ENCODE data around the gene HIF1A. TPM values are rescaled to one million over a fixed set of nuclear protein-coding genes. Genes with fewer than 3 reads are reported as not detected.

Gene HIF1A
- total and polyA plus RNA-seq, 2 donors from 2014 or later: 57.8 to 358 TPM

DNA sequence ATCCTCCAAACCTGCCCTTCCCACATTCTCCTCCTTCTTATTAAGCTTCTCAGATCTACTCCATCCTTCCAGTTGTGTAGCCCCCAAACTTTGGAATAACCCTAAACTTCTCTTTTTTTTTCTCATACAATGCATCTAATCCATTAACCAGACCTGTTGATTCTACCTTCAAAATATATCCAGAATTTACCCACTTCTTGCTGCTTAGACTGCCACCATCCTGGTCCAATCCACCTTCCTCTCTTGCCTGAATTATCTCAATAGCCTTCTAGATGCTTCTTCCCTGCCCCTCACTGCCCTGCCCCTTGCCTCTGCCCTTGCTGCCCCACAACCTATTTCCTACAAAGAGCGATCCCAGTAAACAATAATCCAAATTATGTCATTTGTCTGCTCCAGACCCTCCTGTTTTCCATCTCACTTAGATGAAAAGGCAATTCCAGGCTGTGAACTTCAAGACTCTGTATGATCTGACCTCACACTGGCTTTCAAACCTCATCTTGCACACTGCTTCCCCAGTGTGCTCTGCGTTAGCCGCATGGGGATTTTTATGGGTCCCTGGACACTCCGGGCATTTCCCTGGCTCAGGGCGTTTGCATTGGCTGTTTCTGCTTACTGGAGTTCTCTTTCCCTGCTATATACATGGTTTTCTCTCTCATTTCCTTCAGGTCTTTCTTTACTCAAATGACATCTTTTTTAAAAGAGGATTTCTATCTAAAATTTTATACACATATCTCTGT lies 42.6 kb upstream of the HIF1A start:
- Histone ChIP-seq H3K27ac (ENCODE audit: low read depth in 2 of 2, low read length in 2 of 2) (no peak overlapping the region), H3K27me3 (ENCODE audit: control insufficient read depth, insufficient read depth, low read length) (no peaks in the 10 kb centered on the region), H3K4me1 (ENCODE audit: control insufficient read depth in 2 of 3, insufficient read depth in 2 of 3, low read depth in 1 of 3, low read length in 3 of 3) (peaks cover 0 to 2% (median 0%) of the 10 kb centered on the region in 3 donors), H3K9ac (ENCODE audit: low read length in 3 of 3) (no peak overlapping the region), H3K36me3 (ENCODE audit: control insufficient read depth in 2 of 3, insufficient read depth in 3 of 3, low read length in 3 of 3) (no peaks in the 10 kb centered on the region), H3K9me3 (ENCODE audit: control insufficient read depth in 2 of 3, insufficient read depth in 1 of 3, low read length in 3 of 3) (no peaks in the 10 kb centered on the region), H3K4me3 (ENCODE audit: low read length in 3 of 3) (no peak overlapping the region)
- FAIRE-seq (no peak), DNase-seq (peak in 1 of 5 donors; percentile 65)
- TF ChIP-seq, protein P1, sequence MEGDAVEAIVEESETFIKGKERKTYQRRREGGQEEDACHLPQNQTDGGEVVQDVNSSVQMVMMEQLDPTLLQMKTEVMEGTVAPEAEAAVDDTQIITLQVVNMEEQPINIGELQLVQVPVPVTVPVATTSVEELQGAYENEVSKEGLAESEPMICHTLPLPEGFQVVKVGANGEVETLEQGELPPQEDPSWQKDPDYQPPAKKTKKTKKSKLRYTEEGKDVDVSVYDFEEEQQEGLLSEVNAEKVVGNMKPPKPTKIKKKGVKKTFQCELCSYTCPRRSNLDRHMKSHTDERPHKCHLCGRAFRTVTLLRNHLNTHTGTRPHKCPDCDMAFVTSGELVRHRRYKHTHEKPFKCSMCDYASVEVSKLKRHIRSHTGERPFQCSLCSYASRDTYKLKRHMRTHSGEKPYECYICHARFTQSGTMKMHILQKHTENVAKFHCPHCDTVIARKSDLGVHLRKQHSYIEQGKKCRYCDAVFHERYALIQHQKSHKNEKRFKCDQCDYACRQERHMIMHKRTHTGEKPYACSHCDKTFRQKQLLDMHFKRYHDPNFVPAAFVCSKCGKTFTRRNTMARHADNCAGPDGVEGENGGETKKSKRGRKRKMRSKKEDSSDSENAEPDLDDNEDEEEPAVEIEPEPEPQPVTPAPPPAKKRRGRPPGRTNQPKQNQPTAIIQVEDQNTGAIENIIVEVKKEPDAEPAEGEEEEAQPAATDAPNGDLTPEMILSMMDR (IDR thresholded peaks at IDR 0.05; ENCODE audit: borderline replicate concordance, extremely low read depth, insufficient read depth): no peak
- intact Hi-C loops (cut with DNase I): no loop called here

DNA sequence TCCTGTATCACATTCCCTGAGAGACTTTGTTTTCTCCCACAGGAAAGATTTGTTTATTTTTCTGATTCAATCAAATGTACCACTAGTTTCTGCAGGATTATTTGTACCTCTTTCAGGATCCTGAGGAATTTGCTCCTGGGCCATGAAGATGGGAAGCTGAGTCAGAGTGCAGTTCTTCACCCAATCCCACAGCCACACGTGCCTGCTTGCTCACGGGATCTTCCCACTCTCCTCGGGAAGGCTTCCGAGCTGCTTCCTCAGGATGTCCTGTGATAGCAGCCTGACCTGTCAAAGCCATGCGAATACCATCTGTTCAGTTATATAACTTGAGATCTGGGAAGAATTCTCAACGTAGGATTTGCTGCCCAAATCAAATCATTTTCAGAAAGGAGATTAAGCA lies 41.8 kb upstream of the HIF1A start:
- H3K9ac ChIP-seq (ENCODE audit: low read length in 3 of 3): no peak overlapping the region
- intact Hi-C loops (cut with DNase I): no loop called here
- no peak for FAIRE-seq
- peak in 2 of 5 donors; percentile 45 to 66 for DNase-seq
- H3K27me3 ChIP-seq (ENCODE audit: control insufficient read depth, insufficient read depth, low read length): no peaks in the 10 kb centered on the region
- peaks cover 0 to 2% (median 0%) of the 10 kb centered on the region in 3 donors for H3K4me1 ChIP-seq (ENCODE audit: control insufficient read depth in 2 of 3, insufficient read depth in 2 of 3, low read depth in 1 of 3, low read length in 3 of 3)
- no peaks in the 10 kb centered on the region for H3K9me3 ChIP-seq (ENCODE audit: control insufficient read depth in 2 of 3, insufficient read depth in 1 of 3, low read length in 3 of 3)
- no peak overlapping the region for H3K4me3 ChIP-seq (ENCODE audit: low read length in 3 of 3)
- TF ChIP-seq, protein P1 (IDR thresholded peaks at IDR 0.05; ENCODE audit: borderline replicate concordance, extremely low read depth, insufficient read depth): no peak
- peak overlapping the region in 1 of 2 donors; percentile 54 for H3K27ac ChIP-seq (ENCODE audit: low read depth in 2 of 2, low read length in 2 of 2)
- no peaks in the 10 kb centered on the region for H3K36me3 ChIP-seq (ENCODE audit: control insufficient read depth in 2 of 3, insufficient read depth in 3 of 3, low read length in 3 of 3)

DNA sequence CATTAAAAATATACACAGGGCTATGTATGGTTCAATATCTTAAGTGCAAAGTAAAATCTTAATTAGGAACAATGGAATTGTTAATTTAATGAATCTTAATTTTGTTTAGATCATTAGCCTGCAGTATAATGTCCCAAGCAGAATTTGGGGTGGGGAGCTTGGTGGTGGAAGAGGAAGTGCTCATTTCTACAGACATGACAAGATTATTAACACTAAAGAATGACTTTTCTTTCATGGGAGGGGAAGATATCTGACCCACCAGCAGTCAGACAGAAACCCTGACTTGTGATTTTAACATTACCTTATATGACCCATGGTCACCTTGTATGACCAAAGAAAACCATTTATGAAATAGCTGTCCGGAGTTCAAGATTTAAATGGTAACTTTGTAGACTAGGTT lies 41.3 kb upstream of the HIF1A start:
- TF ChIP-seq, protein P1 (IDR thresholded peaks at IDR 0.05; ENCODE audit: borderline replicate concordance, extremely low read depth, insufficient read depth): no peak
- peaks cover 0 to 2% (median 0%) of the 10 kb centered on the region in 3 donors for H3K4me1 ChIP-seq (ENCODE audit: control insufficient read depth in 2 of 3, insufficient read depth in 2 of 3, low read depth in 1 of 3, low read length in 3 of 3)
- DNase-seq (no peak), FAIRE-seq (no peak)
- no peaks in the 10 kb centered on the region for H3K27me3 ChIP-seq (ENCODE audit: control insufficient read depth, insufficient read depth, low read length)
- H3K27ac ChIP-seq (ENCODE audit: low read depth in 2 of 2, low read length in 2 of 2): no peak overlapping the region
- H3K9ac ChIP-seq (ENCODE audit: low read length in 3 of 3): no peak overlapping the region
- intact Hi-C loops (cut with DNase I): no loop called here
- no peaks in the 10 kb centered on the region for H3K9me3 ChIP-seq (ENCODE audit: control insufficient read depth in 2 of 3, insufficient read depth in 1 of 3, low read length in 3 of 3)
- H3K4me3 ChIP-seq (ENCODE audit: low read length in 3 of 3): no peak overlapping the region
- no peaks in the 10 kb centered on the region for H3K36me3 ChIP-seq (ENCODE audit: control insufficient read depth in 2 of 3, insufficient read depth in 3 of 3, low read length in 3 of 3)

Data from kidney (tissue), 14 donors.